GM18507 (cell line): ENCODE data around the gene DGKQ.
A peak's percentile ranks its signal among the peaks of the same experiment; 100 is the strongest.

Experiments
- DNase-seq: peaks from one replicate; pipeline ENCODE4 v3.0.0; 2011; ENCODE audit warnings: low read depth; ENCODE audit not compliant: insufficient read length; ENCODE audit errors: extremely low spot score
- FAIRE-seq: peaks from 2 replicates; lab custom pipeline; 2011; peaks lifted over from hg19 to GRCh38; lab: Jason Lieb, UNC

The DGKQ gene

GRCh38 chr4:973431-974397, at the start of gene DGKQ:
DGKQ (minus strand) TSS chr4:973569; CDS start chr4:973482, 87 bp downstream.
- DNase-seq (peak; percentile 98), FAIRE-seq (peak; percentile 77)

- DNase-seq = no peak
- no peak for FAIRE-seq
These were observed 49.3 kb upstream of the DGKQ start for GRCh38 chr4:1022739-1023066.

GRCh38 chr4:1022051-1022738, 48.8 kb upstream of the DGKQ start:
- FAIRE-seq (no peak), DNase-seq (no peak)

GRCh38 chr4:1021386-1022050, 48.1 kb upstream of the DGKQ start:
- DNase-seq = peak; percentile 65
- FAIRE-seq = peak; percentile 84

GRCh38 chr4:1019729-1020470, 46.5 kb upstream of the DGKQ start:
- no peak for DNase-seq
- FAIRE-seq = no peak

GRCh38 chr4:1019320-1019719, 46.0 kb upstream of the DGKQ start:
- no peak for FAIRE-seq
- DNase-seq = no peak

- FAIRE-seq (no peak), DNase-seq (no peak)
These were observed 45.0 kb upstream of the DGKQ start for GRCh38 chr4:1018147-1019020.

- DNase-seq (no peak), FAIRE-seq (no peak)
These were observed 44.3 kb upstream of the DGKQ start for GRCh38 chr4:1017706-1018105.

GRCh38 chr4:1017211-1017610, 43.8 kb upstream of the DGKQ start:
- DNase-seq = no peak
- FAIRE-seq = no peak

- FAIRE-seq = no peak
- no peak for DNase-seq
These were observed 42.4 kb upstream of the DGKQ start for GRCh38 chr4:1015746-1016145.

GRCh38 chr4:1015179-1015578, 41.8 kb upstream of the DGKQ start:
- no peak for FAIRE-seq
- no peak for DNase-seq

- DNase-seq = no peak
- no peak for FAIRE-seq
These were observed 41.2 kb upstream of the DGKQ start for GRCh38 chr4:1014291-1015167.

- FAIRE-seq (no peak), DNase-seq (no peak)
These were observed 40.1 kb upstream of the DGKQ start for GRCh38 chr4:1013225-1014073.

GRCh38 chr4:1012034-1012739, 38.8 kb upstream of the DGKQ start:
- FAIRE-seq (no peak), DNase-seq (no peak)

GRCh38 chr4:1011666-1012033, 38.3 kb upstream of the DGKQ start:
- DNase-seq (no peak), FAIRE-seq (no peak)

GRCh38 chr4:1011022-1011665, 37.8 kb upstream of the DGKQ start, which contains the start of gene FGFRL1:
FGFRL1 (plus strand) TSS chr4:1011626; CDS start chr4:1012486, 860 bp downstream.
- peak; percentile 79 for DNase-seq
- FAIRE-seq = peak; percentile 73
